Left kidney (tissue), 2 donors: ENCODE measurements around the gene PNPLA2. TPM values are rescaled to one million over a fixed set of nuclear protein-coding genes. Genes with fewer than 3 reads are reported as not detected.

Experiments used
- DNase-seq: peaks from one replicate; pipeline ENCODE4 v3.0.0-alpha.2; 2013
- polyA plus RNA-seq: library from polyadenylated mRNA; unstranded; fragments of 120-200 nt; gene quantifications from one replicate; pipeline ENCODE4 v1.2.1, GENCODE V29; 2013; ENCODE audit not compliant: insufficient read length

Gene PNPLA2
- polyA plus RNA-seq, 1 donor, result 40.9 TPM

- no peak for DNase-seq
Observed at GRCh38 chr11:782264-783174, 36.2 kb upstream of the PNPLA2 start.

GRCh38 chr11:783581-784015, 35.1 kb upstream of the PNPLA2 start:
- peak; percentile 80 for DNase-seq

- DNase-seq, result no peak
Observed at GRCh38 chr11:786235-787083, 32.3 kb upstream of the PNPLA2 start.

GRCh38 chr11:787084-787675, 31.5 kb upstream of the PNPLA2 start:
- DNase-seq, result no peak

- no peak for DNase-seq
Observed at GRCh38 chr11:788009-788640, 30.6 kb upstream of the PNPLA2 start.

- no peak for DNase-seq
Observed at GRCh38 chr11:788953-789940, 29.5 kb upstream of the PNPLA2 start.

- DNase-seq, result no peak
Observed at GRCh38 chr11:789943-790342, 28.8 kb upstream of the PNPLA2 start, which contains the start of gene CEND1. TSS of gene CEND1 (minus strand) at chr11:790090. CDS start at chr11:788576, 1,514 bp downstream.

GRCh38 chr11:790721-791564, 27.8 kb upstream of the PNPLA2 start:
- no peak for DNase-seq

GRCh38 chr11:791658-792534, 26.8 kb upstream of the PNPLA2 start:
- no peak for DNase-seq

- no peak for DNase-seq
Observed at GRCh38 chr11:792535-792821, 26.2 kb upstream of the PNPLA2 start.

- DNase-seq, result no peak
Observed at GRCh38 chr11:792873-793272, 25.8 kb upstream of the PNPLA2 start.

- no peak for DNase-seq
Observed at GRCh38 chr11:793556-793955, 25.2 kb upstream of the PNPLA2 start.

GRCh38 chr11:794013-794765, 24.5 kb upstream of the PNPLA2 start:
- DNase-seq, result no peak

GRCh38 chr11:794766-795633, 23.7 kb upstream of the PNPLA2 start:
- DNase-seq, result no peak

- DNase-seq, result no peak
Observed at GRCh38 chr11:795634-796564, 22.8 kb upstream of the PNPLA2 start.
